Right ventricle myocardium superior (tissue), 1 donor: Measurements from ENCODE around the gene KRTAP10-2. TPM values are rescaled to one million over a fixed set of nuclear protein-coding genes. Genes with fewer than 3 reads are reported as not detected.

ENCODE experiments used
- ATAC-seq: fragments of 200-7000 bp; cut with Tn5 transposase; one replicate; pipeline ENCODE4 v1.9.1; 2020; ENCODE audit warnings: mild to moderate bottlenecking; ENCODE audit not compliant: poor library complexity
- DNase-seq: peaks from one replicate; pipeline ENCODE4 v3.0.0-alpha.2; 2020
- intact Hi-C: fragments of 100-400 bp; cut with DNase I; formaldehyde crosslinking; loops from one replicate; pipeline ENCODE4 v1.11.2; 2022
- total RNA-seq: library from RNA; stranded (reverse); fragmentation: NEBNext Ultra II Directional; extraction: Animal tissue kit (Norgen Biotek cat#: 25700); gene quantifications from one replicate; pipeline ENCODE4 v1.2.1, GENCODE V29; 2021
- donor health status: DM: no; HTN: yes; CAD: no; lungs with severe emphysema.

The KRTAP10-2 gene
- total RNA-seq, 1 donor from 2014 or later, result not detected

DNA sequence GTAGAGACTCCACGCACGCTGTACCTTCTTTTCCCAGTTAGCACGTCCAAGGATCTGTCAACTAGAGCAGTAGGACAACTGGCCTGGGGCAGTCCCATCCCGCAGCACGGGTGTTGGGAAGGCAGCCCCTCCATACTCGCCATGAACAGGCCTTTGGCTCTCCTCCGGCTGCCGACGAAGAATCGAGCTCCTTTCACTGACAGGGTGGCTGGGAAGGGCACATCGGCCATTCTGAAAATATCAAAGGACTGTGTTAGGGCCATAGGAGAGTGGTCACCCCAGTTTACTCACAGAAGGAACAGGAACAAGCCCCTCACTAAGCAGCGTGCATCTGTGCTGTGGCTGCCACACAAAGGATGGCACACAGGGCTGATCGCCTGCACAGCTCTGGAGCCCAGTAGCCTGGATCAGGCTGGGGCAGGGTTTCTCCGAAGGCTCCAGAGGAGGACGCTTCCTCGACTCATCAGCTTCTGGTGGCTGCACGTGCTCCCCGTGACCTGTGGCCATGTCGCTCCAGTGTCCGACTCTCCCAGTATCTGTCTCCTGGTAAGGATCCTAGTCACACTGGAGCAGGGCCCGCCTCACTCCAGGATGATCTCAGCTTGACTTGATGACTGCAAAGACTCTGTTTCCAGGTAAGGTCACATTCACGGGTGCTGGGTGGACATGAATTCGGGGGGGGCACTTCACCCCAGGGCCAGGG, 20.3 kb downstream of the KRTAP10-2 start:
- DNase-seq (peak; percentile 30), ATAC-seq (no peak)
- intact Hi-C loops, result no loop called here

- ATAC-seq (no peak), DNase-seq (peak; percentile 20)
- intact Hi-C loops, result no loop called here
Measured at GRCh38 chr21:44530221-44530902, 20.9 kb downstream of the KRTAP10-2 start.

DNA sequence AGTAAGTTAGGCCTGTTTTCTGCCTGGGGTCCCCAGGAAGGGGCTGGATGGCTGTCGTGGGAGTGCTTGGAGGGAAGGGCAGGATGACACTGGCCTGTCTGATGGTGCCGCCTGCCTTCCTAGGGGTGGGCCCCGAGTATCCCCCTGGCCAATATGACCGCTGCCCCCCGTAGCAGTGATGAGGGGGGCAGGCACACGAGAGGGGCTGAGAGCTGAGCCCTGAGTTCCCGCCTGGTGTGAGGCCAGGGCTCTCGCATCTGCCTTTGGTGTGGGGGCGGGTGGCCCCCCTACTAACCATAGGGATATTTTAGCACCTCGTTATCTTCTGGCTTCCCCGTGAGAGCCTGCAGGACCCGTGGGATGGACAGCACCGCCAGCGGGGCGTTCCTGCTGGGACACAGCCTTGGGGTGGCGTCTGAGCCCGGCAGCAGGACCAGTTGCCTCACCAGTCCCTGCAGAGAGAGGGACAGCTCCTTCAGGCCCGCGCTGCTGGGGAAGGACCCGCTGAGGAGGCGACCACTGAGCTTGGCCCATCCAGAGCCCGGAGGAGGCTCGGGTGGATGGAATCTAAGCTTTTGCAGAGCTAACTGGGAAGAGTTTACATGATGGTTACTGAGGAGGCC, 21.7 kb downstream of the KRTAP10-2 start:
- ATAC-seq, result no peak
- no peak for DNase-seq
- intact Hi-C loops, result no loop called here

- no peak for ATAC-seq
- peak; percentile 30 for DNase-seq
- intact Hi-C loops, result no loop called here
Measured at GRCh38 chr21:44529011-44529421, 22.3 kb downstream of the KRTAP10-2 start.

GRCh38 chr21:44528634-44528995, 22.7 kb downstream of the KRTAP10-2 start:
- intact Hi-C loops, result no loop called here
- ATAC-seq (no peak), DNase-seq (no peak)

DNA sequence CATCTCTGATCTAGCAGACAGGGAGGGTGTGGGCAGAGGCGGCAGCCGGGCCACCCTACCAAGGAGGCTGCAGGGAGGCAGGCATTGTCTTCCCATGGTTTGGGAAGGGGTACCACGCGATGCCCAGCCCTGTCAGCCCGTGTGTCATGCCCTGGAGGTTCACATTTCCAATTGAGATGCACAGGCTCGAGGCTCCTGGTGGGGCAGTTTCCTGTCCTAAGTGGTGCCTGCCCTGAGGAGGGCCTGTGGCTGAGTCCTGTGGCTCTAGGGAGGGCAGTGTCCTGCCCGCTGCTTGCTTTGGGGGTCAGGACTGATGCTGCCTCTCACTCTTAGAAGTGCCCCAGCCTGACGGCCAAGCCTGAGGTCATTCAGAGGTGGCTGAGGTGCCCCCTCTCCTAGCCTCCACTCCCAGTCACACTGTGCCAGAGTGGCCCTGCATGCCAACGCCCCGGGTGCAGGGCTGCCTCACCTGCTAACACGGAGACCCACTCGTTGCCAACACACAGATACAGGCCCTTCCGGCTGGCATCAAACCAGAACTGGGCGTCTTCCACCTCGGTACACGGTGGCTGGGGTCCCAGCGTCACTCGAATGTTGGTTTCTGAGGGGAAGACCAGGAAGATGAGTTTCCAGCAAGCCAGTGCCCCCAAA, 23.2 kb downstream of the KRTAP10-2 start:
- intact Hi-C loops, result no loop called here
- DNase-seq (no peak), ATAC-seq (no peak)

GRCh38 chr21:44527156-44527982, 23.9 kb downstream of the KRTAP10-2 start:
- ATAC-seq (no peak), DNase-seq (no peak)
- intact Hi-C loops, result no loop called here

DNA sequence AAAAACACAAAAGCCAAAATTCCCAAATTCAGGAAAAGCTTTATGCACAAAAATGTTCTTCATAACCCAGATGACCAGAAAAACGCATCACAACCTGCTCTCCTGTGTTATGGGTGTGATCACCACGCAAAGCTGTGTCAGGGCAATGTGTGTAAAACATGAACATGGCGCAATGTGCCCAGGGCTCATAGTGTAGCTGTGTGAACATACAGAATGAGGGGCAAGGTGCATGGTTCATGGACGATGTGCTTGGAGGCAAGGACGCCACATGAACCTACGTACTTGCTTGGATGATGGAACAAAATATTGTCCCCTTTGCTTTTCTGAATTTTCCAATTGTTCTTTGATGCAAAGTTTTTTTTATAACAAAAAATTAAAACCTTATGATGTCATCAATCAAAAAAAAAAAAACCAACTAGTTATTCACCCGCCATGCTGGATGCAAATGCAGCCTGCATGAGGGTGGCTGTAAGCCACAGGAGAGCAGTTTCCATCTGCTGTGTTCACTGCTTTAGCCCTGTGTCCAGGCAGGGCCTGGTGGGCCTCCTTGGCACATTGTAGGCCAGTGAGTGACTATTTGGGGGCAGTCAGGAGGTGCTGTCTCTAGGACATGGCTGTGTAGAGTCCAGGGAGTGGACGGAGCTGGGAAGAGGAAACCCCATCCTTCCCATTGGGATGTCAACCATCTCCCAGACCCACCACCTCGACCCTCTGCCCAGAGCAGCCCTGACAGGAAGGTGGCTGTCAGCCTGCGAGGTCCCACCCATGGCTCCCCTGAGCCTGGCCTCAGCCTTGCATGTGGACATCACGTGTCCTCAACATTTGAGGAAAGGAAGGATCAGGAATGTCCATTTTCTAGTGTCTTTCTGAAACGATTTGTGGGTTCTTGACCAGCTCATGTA, 25.0 kb downstream of the KRTAP10-2 start:
- DNase-seq (no peak), ATAC-seq (no peak)
- intact Hi-C loops, result no loop called here

DNA sequence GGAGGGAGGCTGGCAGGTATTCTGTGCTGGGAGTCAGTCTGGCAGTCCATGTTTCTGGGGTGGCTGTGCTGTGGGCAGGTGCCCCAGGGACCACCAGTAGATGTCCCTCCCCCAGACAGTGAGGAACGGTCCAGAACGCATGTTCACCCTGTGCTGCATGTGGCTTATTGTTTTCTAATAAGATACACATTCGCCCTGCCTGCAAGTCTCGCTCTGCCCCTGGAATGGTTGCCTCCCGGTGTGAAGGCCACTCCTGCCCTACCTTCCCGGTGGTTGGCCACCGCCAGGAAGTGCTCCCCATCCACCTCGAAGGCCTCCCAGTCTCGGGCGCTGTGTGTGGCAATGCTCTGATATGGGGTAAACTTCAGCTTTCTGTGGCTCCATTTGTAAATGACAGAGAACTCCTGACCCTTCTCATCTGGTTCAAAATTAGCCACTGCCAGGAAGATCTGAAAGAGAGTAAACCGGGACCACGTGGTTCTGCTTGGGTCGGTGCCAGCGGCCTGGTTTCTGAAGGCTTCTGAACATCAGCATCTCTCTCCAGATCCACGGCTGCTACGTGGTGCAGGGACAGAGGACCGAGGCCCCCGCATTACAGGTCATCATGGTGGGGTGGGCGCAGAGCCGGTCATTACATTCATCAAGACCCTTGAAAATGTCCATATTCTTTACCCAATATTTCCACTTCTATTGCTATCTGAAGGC, 25.8 kb downstream of the KRTAP10-2 start:
- intact Hi-C loops, result no loop called here
- ATAC-seq (no peak), DNase-seq (no peak)

- no peak for ATAC-seq
- intact Hi-C loops, result no loop called here
- DNase-seq, result no peak
Measured at GRCh38 chr21:44524414-44525371, 26.6 kb downstream of the KRTAP10-2 start.

DNA sequence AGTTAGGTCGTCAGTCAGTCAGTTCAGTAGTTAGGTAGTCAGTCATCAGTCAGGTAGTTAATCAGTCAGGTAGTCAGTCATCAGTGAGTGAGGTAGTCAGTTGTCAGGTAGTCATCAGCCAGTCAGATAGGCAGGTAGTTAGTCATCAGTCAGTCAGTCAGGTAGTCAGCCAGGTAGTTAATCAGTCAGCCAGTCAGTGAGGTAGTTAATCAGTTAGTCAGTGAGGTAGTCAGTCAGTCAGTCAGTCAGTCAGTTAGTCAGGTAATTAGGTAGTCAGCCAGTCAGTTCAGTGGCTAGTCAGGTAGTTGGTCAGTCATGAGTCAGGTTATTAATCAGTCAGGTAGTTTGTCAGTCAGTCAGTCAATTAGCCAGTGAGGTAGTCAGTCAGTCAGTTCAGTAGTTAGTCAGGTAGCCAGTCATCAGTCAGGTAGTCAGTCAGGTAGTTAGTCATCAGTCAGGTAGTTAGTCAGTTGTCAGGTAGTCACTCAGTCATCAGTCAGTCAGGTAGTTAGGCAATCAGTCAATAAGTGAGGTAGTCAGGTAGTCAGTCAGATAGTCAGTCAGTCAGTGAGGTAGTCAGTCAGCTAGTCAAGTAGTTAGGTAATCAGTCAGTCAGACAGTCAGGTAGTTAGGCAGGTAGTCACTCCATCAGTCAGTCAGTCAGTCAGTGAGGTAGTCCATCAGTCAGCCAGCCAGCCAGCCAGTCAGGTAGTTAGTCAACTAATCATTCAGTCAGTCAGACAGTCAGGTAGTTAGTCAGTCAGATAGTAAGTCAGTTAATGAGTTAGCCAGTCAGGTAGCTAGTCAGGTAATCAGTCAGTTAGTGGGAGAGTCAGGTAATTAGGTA, 27.5 kb downstream of the KRTAP10-2 start:
- intact Hi-C loops, result no loop called here
- DNase-seq (no peak), ATAC-seq (no peak)

DNA sequence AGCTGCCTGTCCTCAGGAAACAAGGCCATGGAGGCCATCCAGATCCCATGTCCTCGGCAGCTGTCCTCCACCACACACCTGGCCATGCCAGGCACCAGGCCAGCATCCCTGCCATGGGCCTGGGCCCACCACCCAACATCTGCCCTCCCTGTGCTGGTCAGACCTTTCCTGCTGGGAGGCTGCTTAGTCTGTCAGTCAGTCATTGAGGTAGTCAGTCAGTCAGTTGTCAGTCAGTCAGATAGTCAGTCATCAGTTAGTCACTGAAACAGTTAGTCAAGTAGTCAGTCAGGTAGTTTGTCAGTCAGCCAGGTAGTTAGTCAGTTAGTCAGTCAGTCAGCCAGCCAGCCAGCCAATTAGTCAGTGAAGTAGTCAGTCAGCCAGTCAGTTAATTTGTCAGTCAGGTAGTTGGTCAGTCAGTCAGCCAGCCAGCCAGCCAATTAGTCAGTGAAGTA, 28.5 kb downstream of the KRTAP10-2 start:
- DNase-seq (no peak), ATAC-seq (no peak)
- intact Hi-C loops, result no loop called here

GRCh38 chr21:44521928-44522752, 29.2 kb downstream of the KRTAP10-2 start:
- DNase-seq, result peak; percentile 33
- ATAC-seq, result no peak

DNA sequence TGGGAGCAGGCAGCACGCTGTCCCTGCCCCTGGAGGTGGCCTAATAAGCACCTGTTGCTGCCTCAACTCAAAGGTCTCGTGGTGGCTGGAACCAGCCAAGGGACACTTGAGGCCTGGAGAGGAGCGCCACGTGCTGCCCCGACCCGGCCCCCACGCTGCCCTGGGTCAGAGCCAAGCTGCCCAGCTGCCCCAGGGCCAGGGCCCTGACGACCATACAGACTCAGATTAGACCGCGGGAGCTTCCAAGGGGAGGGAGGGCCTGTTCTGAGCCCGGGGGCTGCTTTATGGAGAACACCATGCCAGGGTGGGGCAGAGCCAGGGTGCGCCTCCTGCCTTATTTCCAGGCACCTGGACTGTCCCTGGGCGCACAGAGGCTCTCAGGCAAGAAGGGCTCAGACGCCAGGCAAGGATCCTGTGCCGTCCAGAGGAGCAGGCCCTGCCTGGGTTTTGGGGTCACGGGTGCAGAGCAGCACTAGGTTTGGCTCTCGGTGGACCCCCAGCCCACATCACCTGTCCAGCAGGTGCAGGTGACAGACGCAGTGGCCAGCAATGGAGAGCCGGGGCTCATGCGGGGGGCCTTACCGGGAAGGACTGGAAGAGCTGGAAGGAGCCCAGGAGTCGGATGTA, 29.9 kb downstream of the KRTAP10-2 start:
- DNase-seq (peak; percentile 24), ATAC-seq (no peak)
- intact Hi-C loops, result no loop called here

More at GRCh38 chr21:44521928-44522752, 29.2 kb downstream of the KRTAP10-2 start:
- intact Hi-C loops, result no loop called here
